Placental epithelial cell (primary cell): ENCODE measurements around the gene GNGT1. TPM values are rescaled to one million over a fixed set of nuclear protein-coding genes. Genes with fewer than 3 reads are reported as not detected.

Experiments used
- small RNA-seq: library from RNA; depleted of rRNA; stranded (forward); fragments of <200 nt; gene quantifications from one replicate; pipeline ENCODE3, GENCODE V24; 2012
- total RNA-seq: library from RNA; depleted of rRNA; stranded (reverse); fragments of >200 nt; gene quantifications from 2 replicates; pipeline ENCODE4 v1.2.3, GENCODE V29; 2012

The GNGT1 gene
- not detected in 2 replicates for total RNA-seq

DNA sequence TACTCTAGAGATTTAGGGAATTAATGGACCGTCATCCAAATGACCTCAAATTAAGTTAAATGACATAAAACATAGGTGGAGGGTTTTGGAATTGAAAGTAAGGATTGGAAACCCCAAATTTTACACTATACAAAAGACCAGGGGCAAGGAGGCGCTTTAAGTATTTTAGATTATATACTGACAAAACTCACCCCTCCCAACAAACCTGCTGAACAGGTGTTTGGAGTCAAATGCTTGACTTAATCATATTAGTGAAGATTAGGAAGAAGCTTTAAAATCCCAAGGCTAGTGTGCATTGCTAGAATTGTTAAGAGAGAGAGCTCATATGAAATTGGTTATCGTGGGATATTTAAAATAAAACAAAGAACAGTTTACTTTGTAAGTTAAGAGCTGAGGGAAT lies at the start of gene GNGT1:
Gene GNGT1, plus strand, starts transcription at position 301 of the 400 bp plus-strand sequence. CDS start 180 bp downstream, outside the sequence.

DNA sequence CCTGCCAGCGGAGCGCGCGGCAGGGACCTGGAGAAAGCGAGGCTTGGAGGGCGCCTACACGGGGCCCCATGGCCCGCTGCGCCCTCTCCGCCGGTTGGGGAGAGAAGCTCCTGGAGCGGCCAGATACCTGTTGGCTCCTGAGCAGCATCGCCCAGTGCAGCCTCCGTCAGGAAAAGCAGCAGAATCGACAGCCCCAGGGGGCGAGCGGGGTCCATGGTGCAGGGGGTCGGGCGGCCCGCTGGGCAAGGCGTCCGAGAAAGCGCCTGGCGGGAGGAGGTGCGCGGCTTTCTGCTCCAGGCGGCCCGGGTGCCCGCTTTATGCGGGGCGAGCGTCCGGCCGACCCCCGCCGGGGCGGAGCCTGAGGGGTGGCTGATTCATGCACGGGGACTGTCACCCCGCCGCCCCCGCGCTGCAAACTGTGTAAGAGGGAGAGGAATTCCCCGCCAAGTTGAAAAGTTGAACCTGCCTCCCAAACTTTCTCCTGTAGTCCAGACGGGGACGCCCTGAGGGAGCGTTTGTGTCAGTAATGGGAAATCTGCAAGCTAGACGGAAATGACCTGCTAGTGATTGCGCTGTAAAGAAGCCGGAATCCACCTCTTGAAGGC lies 15.8 kb upstream of the GNGT1 start, which contains the start of gene TFPI2:
Gene TFPI2, minus strand, starts transcription at position 290 of the 605 bp plus-strand sequence. Its CDS starts 75 bp downstream, at position 215.

DNA sequence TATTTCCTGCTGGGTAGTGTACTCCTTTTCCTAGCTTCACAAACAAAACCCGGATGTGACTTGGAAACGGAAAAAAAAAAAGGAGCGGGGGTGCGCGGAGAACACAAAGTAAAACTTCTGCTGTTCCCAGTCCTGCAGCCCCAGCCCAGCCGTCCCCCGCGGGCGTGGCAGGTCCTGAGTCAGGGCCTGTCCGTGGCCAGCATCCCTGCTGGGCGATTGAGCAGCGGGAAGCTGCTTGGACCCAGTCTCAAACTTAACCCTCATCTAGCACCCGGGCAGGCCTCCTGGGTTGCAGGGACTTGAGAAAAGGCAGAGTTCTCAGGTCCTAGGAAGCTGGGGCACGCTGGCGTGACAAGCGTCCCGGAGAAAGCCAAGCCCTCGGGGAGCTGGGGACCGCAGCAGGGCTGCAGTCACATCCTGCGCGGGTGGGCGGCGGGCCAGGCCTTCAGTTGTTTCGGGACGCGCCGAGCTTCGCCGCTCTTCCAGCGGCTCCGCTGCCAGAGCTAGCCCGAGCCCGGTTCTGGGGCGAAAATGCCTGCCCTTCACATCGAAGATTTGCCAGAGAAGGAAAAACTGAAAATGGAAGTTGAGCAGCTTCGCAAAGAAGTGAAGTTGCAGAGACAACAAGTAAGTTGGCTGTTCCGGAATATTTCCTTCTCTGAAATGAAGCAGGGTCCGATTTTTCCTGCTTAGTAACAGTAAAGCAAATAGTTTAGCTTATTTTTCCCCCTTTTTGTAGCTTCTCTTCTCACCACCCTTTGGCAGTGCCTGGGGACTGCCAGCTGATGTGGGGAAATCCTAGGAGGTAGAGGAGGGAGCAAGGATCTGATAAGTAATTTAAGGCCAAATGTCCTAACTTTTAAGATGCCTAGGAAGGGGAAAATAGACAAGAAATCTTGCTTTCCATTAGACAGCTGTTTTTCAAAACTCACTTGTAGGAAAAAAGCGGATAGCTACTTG lies 15.5 kb downstream of the GNGT1 start, which contains the start of gene GNG11:
Gene GNG11, plus strand, starts transcription at position 129 of the 960 bp plus-strand sequence. Its CDS starts 403 bp downstream, at position 532.

Small RNA genes lying within 50 kb of the gene (small RNA-seq; reads per million reads assigned to genes)
- gene AC002076.2 = not detected

Other genes with a start within 250 kb of the GNGT1 start
- gene TFPI2, start 15.8 kb upstream of the GNGT1 start, total RNA-seq = 0.79 and 1.1 TPM in 2 replicates
- under 0.01 TPM in 1 of 2 replicates, not detected in the other for gene GNG11, start 15.2 kb downstream of the GNGT1 start, total RNA-seq
- 27.9 and 30.2 TPM in 2 replicates for gene BET1, start 97.8 kb downstream of the GNGT1 start, total RNA-seq